ENCODE measurements around the gene ZMYND8. TPM values are rescaled to one million over a fixed set of nuclear protein-coding genes. Genes with fewer than 3 reads are reported as not detected.

ZMYND8 gene
- total and polyA plus RNA-seq, 2 of the 4 experiments (the other 2 are of a cell fraction), result 24.0 to 28.2 TPM

DNA sequence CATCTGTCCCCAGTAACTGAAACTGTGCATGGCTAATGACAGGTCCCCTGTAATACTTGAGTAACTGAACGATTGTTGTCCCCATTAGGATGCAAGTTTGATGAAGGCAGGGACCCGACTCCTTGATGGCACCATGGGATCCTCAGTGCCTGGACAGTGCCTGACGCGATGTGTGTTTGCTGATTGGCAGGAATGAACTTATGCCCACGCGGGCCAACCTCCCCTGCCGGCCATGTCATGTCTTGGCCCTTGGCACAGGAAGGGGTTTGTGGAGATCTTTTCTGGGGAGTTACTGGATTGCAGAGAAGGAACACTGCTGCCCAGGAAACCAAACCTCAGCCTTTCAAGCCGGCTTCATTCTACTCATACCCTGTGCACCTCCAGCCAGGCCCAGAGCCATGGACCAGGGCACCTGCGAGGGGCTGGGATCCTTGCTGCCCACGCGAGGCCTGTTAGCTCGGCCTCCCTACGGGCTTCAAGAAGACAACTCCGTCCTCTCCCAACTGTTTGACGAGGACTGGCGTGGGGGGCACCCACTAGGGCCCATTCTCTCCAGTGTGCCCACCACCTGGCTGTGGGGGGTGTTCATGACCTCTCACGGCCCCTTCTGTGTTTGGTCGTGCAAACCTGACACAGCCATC, 147.8 kb downstream of the ZMYND8 start:
- Histone ChIP-seq H3K27me3 (ENCODE audit: control insufficient read depth, insufficient read depth, low read length) (no peaks in the 10 kb centered on the region), H2BK5ac (ENCODE audit: low read depth, low read length, poor library complexity, severe bottlenecking) (no peak overlapping the region), H3K79me1 (ENCODE audit: low read depth in 1 of 2, low read length in 2 of 2) (peaks cover 16 to 44% of the 10 kb centered on the region in 2 experiments; a peak in 3 of 4 replicates), H3K27ac (ENCODE audit: insufficient read depth, low read length) (no peak overlapping the region), H3K36me3 (ENCODE audit: control insufficient read depth, insufficient read depth, low read length) (peaks cover 41% of the 10 kb centered on the region), H4K91ac (ENCODE audit: insufficient read depth, low read depth, low read length) (no peak overlapping the region), H3K4me2 (ENCODE audit: low read depth, low read length) (no peak overlapping the region), H4K5ac (ENCODE audit: low read depth, low read length) (no peak overlapping the region), H2BK15ac (ENCODE audit: low read depth, low read length) (no peak overlapping the region), H2AK9ac (replicated peaks; ENCODE audit: low read depth, low read length, poor library complexity) (no peak overlapping the region), H4K8ac (ENCODE audit: low read depth in 2 of 2, low read length in 2 of 2) (no peak overlapping the region), H3K18ac (ENCODE audit: low read depth, low read length) (no peak overlapping the region), H3K9me1 (ENCODE audit: insufficient read depth, low read length) (peaks cover 23% of the 10 kb centered on the region; the same call in 1 of the 2 replicates), H3K23ac (ENCODE audit: low read depth, low read length) (no peak overlapping the region), H3K9me3 (ENCODE audit: control insufficient read depth, insufficient read depth, low read length) (no peaks in the 10 kb centered on the region), H3K9ac (ENCODE audit: low read depth, low read length) (no peak overlapping the region), H2AK5ac (ENCODE audit: low read depth, low read length) (no peak overlapping the region), H3K4me3 (ENCODE audit: insufficient read depth, low read depth, low read length) (no peak overlapping the region), H3K4me1 (ENCODE audit: control insufficient read depth, insufficient read depth, low read length) (peaks cover 2% of the 10 kb centered on the region; the same call in 1 of the 2 replicates), H2BK20ac (ENCODE audit: low read depth, low read length) (no peak overlapping the region), H2BK120ac (ENCODE audit: low read depth, low read length) (no peak overlapping the region), H2AFZ (replicated peaks; ENCODE audit: low read length, poor library complexity) (no peak overlapping the region), H3K14ac (replicated peaks; ENCODE audit: low read depth, low read length) (no peak overlapping the region), H4K20me1 (ENCODE audit: insufficient read depth, low read length) (no peaks in the 10 kb centered on the region; the same call in none of the 2 replicates), H3K4ac (ENCODE audit: low read depth, low read length) (no peak overlapping the region), H3K56ac (ENCODE audit: extremely low read depth, insufficient read depth, low read length) (no peak overlapping the region)
- ChIA-PET CTCF (no interaction called here), POLR2A (ENCODE audit: unreplicated experiment) (no interaction called here)
- TF ChIP-seq RAD21 (IDR thresholded peaks at IDR 0.05; ENCODE audit: low read length) (no peak), RCOR1 (IDR thresholded peaks at IDR 0.05; ENCODE audit: insufficient replicate concordance, low read length) (no peak), BHLHE40 (IDR thresholded peaks at IDR 0.05; ENCODE audit: low read depth, low read length) (no peak), CEBPB (IDR thresholded peaks at IDR 0.05; ENCODE audit: low read depth, low read length) (no peak), MXI1 (IDR thresholded peaks at IDR 0.05; ENCODE audit: borderline replicate concordance, low read depth, low read length) (no peak), CHD1 (IDR thresholded peaks at IDR 0.05; ENCODE audit: low read depth, low read length) (no peak), FOS (IDR thresholded peaks at IDR 0.05; ENCODE audit: low read depth, low read length) (no peak), RFX5 (IDR thresholded peaks at IDR 0.05; ENCODE audit: low read depth, low read length) (no peak), MAFK (IDR thresholded peaks at IDR 0.05; ENCODE audit: low read depth, low read length) (no peak), MAZ (IDR thresholded peaks at IDR 0.05; ENCODE audit: borderline replicate concordance, low read depth, low read length) (no peak), SMC3 (IDR thresholded peaks at IDR 0.05; ENCODE audit: low read depth, low read length) (no peak), POLR2A (IDR thresholded peaks at IDR 0.05; ENCODE audit: low read depth, low read length) (no peak)
- TF ChIP-seq, protein P1, sequence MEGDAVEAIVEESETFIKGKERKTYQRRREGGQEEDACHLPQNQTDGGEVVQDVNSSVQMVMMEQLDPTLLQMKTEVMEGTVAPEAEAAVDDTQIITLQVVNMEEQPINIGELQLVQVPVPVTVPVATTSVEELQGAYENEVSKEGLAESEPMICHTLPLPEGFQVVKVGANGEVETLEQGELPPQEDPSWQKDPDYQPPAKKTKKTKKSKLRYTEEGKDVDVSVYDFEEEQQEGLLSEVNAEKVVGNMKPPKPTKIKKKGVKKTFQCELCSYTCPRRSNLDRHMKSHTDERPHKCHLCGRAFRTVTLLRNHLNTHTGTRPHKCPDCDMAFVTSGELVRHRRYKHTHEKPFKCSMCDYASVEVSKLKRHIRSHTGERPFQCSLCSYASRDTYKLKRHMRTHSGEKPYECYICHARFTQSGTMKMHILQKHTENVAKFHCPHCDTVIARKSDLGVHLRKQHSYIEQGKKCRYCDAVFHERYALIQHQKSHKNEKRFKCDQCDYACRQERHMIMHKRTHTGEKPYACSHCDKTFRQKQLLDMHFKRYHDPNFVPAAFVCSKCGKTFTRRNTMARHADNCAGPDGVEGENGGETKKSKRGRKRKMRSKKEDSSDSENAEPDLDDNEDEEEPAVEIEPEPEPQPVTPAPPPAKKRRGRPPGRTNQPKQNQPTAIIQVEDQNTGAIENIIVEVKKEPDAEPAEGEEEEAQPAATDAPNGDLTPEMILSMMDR (conservative IDR thresholded peaks at IDR 0.05; ENCODE audit: low read depth, low read length), result no peak
- TF ChIP-seq, protein P2, sequence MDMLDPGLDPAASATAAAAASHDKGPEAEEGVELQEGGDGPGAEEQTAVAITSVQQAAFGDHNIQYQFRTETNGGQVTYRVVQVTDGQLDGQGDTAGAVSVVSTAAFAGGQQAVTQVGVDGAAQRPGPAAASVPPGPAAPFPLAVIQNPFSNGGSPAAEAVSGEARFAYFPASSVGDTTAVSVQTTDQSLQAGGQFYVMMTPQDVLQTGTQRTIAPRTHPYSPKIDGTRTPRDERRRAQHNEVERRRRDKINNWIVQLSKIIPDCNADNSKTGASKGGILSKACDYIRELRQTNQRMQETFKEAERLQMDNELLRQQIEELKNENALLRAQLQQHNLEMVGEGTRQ (IDR thresholded peaks at IDR 0.05; ENCODE audit: low read depth, low read length), result no peak
- TF ChIP-seq, protein P3, sequence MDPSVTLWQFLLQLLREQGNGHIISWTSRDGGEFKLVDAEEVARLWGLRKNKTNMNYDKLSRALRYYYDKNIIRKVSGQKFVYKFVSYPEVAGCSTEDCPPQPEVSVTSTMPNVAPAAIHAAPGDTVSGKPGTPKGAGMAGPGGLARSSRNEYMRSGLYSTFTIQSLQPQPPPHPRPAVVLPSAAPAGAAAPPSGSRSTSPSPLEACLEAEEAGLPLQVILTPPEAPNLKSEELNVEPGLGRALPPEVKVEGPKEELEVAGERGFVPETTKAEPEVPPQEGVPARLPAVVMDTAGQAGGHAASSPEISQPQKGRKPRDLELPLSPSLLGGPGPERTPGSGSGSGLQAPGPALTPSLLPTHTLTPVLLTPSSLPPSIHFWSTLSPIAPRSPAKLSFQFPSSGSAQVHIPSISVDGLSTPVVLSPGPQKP (IDR thresholded peaks at IDR 0.05; ENCODE audit: borderline replicate concordance, low read depth, low read length), result no peak
- no peak for DNase-seq
- intact Hi-C loops (cut with micrococcal nuclease) (no loop called here), dilution Hi-C loops (cut with HindIII; ENCODE audit: low sequenced_read_pairs, unreplicated experiment) (no loop called here), in situ Hi-C loops (cut with MboI; ENCODE audit: low sequenced_read_pairs) (loop anchor here (10.0 kb wide), 1 partner anchor 454 kb away; no protein-coding TSS in a partner anchor)
- no TSS peak for BruUV-seq (replicated peaks)
- ATAC-seq (ENCODE audit: low read depth), result no peak
- 100% methylated on average over 5 of the region's 18 CpGs; no CpG with 5 or more reads in 1 of the 2 experiments for WGBS, 2 experiments (ENCODE audit: extremely low coverage in 2 of 2, insufficient read length in 1 of 2)

Data from IMR-90 (cell line).